Naive thymus-derived CD4-positive, alpha-beta T cell (primary cell): ENCODE data around the gene SPNS2. TPM values are rescaled to one million over a fixed set of nuclear protein-coding genes. Genes with fewer than 3 reads are reported as not detected.

Experiments used
- ATAC-seq: fragments of 150-1000 bp; cut with Tn5 transposase; 2 replicates; pipeline ENCODE4 v1.10.0; 2021; ENCODE audit warnings: mild to moderate bottlenecking, moderate library complexity
- CTCF ChIA-PET: fragments of 350-600 bp; sonication (Branson Sonifier 250); formaldehyde crosslinking; loops from one replicate; lab custom pipeline; 2021; ENCODE audit warnings: antibody characterized with exemption; lab: Charles Lee
- POLR2A ChIA-PET: fragments of 350-600 bp; sonication (Branson Sonifier 250); formaldehyde crosslinking; loops from one replicate; lab custom pipeline; 2021; ENCODE audit warnings: antibody characterized with exemption, inconsistent platforms; lab: Charles Lee
- DNase-seq, 9 donors: peaks; one replicate each; pipeline versions ENCODE4 v3.0.0 to v3.0.0-alpha.2; 2020 to 2022; ENCODE audit warnings: mixed read lengths in 1 of 9
- H3K27ac ChIP-seq: one replicate; pipeline ENCODE4 v1.7.0; 2013; ENCODE audit warnings: mild to moderate bottlenecking, low read depth, low read length, moderate library complexity
- H3K27me3 ChIP-seq, 2 donors: one replicate each; pipeline ENCODE4 v1.7.0; 2013; ENCODE audit warnings: low read length in 2 of 2, mild to moderate bottlenecking in 2 of 2, moderate library complexity in 2 of 2; ENCODE audit not compliant: control insufficient read depth in 2 of 2, insufficient read depth in 2 of 2
- H3K36me3 ChIP-seq, 3 experiments: 1 replicate in 2 of 3; 2 replicates in 1 of 3; pipeline ENCODE4 v1.7.0; 2013; ENCODE audit warnings: low read length in 3 of 3, mild to moderate bottlenecking in 3 of 3, moderate library complexity in 1 of 3; ENCODE audit not compliant: insufficient read depth in 3 of 3, control insufficient read depth in 2 of 3
- H3K4me1 ChIP-seq, 2 donors: one replicate each; pipeline ENCODE4 v1.7.0; 2013; ENCODE audit warnings: low read length in 2 of 2, mild to moderate bottlenecking in 2 of 2, moderate library complexity in 1 of 2; ENCODE audit not compliant: control insufficient read depth in 2 of 2, insufficient read depth in 2 of 2
- H3K4me3 ChIP-seq: 2 replicates; pipeline ENCODE4 v1.7.0; 2013; ENCODE audit warnings: mild to moderate bottlenecking, low read length
- H3K9me3 ChIP-seq, 3 experiments: 1 replicate in 2 of 3; 2 replicates in 1 of 3; pipeline ENCODE4 v1.7.0; 2013; ENCODE audit warnings: low read length in 3 of 3; ENCODE audit not compliant: control insufficient read depth in 2 of 3
- H3K27ac Mint-ChIP-seq, 9 donors: one replicate each; pipeline ENCODE4 v1.8.0; 2020 to 2022; ENCODE audit warnings: mixed read lengths in 9 of 9, mild to moderate bottlenecking in 8 of 9, moderate library complexity in 5 of 9, inconsistent platforms in 2 of 9
- H3K27me3 Mint-ChIP-seq, 5 donors: one replicate each; pipeline ENCODE4 v1.8.0; 2021 to 2022; ENCODE audit warnings: mixed read lengths in 5 of 5, mild to moderate bottlenecking in 1 of 5
- H3K36me3 Mint-ChIP-seq, 5 donors: one replicate each; pipeline ENCODE4 v1.8.0; 2020 to 2022; ENCODE audit warnings: mixed read lengths in 5 of 5, mild to moderate bottlenecking in 3 of 5, inconsistent platforms in 1 of 5
- H3K4me1 Mint-ChIP-seq, 7 donors: one replicate each; pipeline ENCODE4 v1.8.0; 2020 to 2022; ENCODE audit warnings: mixed read lengths in 7 of 7, mild to moderate bottlenecking in 3 of 7, inconsistent platforms in 1 of 7
- H3K4me3 Mint-ChIP-seq, 10 donors: one replicate each; pipeline ENCODE4 v1.8.0; 2020 to 2022; ENCODE audit warnings: mild to moderate bottlenecking in 10 of 10, mixed read lengths in 10 of 10, moderate library complexity in 6 of 10, inconsistent platforms in 2 of 10
- H3K9me3 Mint-ChIP-seq, 11 donors: one replicate each; pipeline ENCODE4 v1.8.0; 2020 to 2022; ENCODE audit warnings: mixed read lengths in 11 of 11, mild to moderate bottlenecking in 4 of 11, inconsistent platforms in 1 of 11, moderate library complexity in 1 of 11
- intact Hi-C, 2 donors: fragments of 100-400 bp; cut with micrococcal nuclease; formaldehyde crosslinking; loops; one replicate each; pipeline ENCODE4 v1.15.1; 2023
- polyA plus RNA-seq, 2 donors: library from polyadenylated mRNA; unstranded; fragments of 300-500 nt; fragmentation: Illumina TruSeq; gene quantifications; one replicate each; pipeline ENCODE4 v1.2.3, GENCODE V29; 2021
- total RNA-seq, 6 experiments: library from RNA in 5 of 6; stranded (reverse) in 5 of 6; gene quantifications; 1 replicate in 5 of 6; 2 replicates in 1 of 6; pipeline ENCODE4 v1.2.3 and lab custom pipeline; 2021 to 2026

SPNS2 gene
- total and polyA plus RNA-seq, 7 experiments from 2014 or later: 0.19 to 0.56 (median 0.50) TPM; not detected in 3

DNA sequence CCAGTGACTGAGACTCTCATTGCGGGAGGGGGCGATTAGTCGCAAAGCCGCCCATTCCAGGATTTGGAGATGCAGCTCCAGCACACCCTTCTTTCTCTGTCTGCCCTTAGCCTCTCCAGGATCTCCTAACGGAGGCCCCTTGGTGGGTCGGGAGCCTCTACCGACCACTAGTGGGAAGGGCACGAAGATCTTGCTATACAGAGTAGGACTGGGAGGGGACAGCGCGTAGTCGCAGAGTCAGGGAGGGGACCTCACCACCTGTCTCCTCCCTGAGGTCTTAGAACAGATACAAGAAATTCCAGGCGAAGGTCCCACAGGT is 85.1 kb downstream of the SPNS2 start:
- H3K27ac Mint-ChIP-seq: peak overlapping the region in 1 of 9 donors; percentile 33
- ChIA-PET CTCF (no interaction called here), POLR2A (no interaction called here)
- Histone ChIP-seq H3K36me3 (no peaks in the 10 kb centered on the region), H3K4me1 (no peaks in the 10 kb centered on the region), H3K4me3 (no peak overlapping the region), H3K9me3 (no peaks in the 10 kb centered on the region), H3K27me3 (peaks cover 0 to 5% of the 10 kb centered on the region in 2 donors), H3K27ac (no peak overlapping the region)
- ATAC-seq: peak; percentile 66
- intact Hi-C loops: no loop called here
- H3K9me3 Mint-ChIP-seq: peaks cover 0 to 2% (median 0%) of the 10 kb centered on the region in 11 donors
- no peaks in the 10 kb centered on the region for H3K36me3 Mint-ChIP-seq
- H3K4me3 Mint-ChIP-seq: peak overlapping the region; percentile 41 to 88 (median 80)
- H3K4me1 Mint-ChIP-seq: peaks cover 2 to 11% (median 5%) of the 10 kb centered on the region in 7 donors
- no peak for DNase-seq
- H3K27me3 Mint-ChIP-seq: peaks cover 27 to 50% (median 34%) of the 10 kb centered on the region in 5 donors

DNA sequence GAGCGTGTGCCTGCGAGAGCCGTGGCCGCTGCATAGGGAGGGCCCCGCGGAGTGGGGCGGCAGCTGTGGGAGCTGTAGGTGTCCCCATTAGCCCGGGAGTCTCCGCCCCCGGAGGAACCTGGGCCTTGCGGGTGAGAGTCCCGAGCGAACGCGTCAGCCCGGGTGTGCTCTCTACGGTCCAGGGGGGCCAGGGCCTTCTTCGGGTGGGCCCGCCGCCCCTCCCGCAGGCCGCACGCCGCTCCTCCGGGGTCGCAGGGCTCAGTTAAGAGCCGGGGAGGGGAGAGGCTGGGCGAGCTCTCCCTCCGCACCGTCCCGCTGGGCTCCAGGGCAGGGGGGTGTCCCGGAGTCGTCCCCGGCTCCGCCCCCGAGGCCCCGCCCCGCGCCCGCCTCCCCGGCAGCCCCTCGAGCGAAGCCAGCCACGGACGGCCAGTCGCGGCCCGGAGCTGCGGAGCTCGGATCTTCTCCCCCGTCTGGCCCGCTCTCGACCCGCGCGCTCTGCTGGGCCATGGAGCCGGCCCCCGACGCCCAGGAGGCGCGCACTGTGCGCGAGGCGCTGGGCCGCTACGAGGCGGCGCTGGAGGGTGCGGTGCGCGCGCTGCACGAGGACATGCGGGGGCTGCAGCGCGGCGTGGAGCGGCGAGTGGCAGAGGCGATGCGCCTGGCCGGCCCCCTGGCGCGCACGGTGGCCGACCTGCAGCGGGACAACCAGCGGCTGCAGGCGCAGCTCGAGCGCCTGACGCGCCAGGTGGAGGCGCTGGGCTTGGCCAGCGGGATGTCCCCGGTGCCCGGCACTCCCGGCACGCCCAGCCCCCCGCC is 85.6 kb downstream of the SPNS2 start, which contains the start of gene SMTNL2:
Gene SMTNL2 (plus strand): TSS at position 429 of the 816 bp plus-strand sequence. CDS start 77 bp downstream, at position 506.
- no peaks in the 10 kb centered on the region for H3K4me1 ChIP-seq
- H3K4me3 ChIP-seq: no peak within 1 kb of the TSS

DNA sequence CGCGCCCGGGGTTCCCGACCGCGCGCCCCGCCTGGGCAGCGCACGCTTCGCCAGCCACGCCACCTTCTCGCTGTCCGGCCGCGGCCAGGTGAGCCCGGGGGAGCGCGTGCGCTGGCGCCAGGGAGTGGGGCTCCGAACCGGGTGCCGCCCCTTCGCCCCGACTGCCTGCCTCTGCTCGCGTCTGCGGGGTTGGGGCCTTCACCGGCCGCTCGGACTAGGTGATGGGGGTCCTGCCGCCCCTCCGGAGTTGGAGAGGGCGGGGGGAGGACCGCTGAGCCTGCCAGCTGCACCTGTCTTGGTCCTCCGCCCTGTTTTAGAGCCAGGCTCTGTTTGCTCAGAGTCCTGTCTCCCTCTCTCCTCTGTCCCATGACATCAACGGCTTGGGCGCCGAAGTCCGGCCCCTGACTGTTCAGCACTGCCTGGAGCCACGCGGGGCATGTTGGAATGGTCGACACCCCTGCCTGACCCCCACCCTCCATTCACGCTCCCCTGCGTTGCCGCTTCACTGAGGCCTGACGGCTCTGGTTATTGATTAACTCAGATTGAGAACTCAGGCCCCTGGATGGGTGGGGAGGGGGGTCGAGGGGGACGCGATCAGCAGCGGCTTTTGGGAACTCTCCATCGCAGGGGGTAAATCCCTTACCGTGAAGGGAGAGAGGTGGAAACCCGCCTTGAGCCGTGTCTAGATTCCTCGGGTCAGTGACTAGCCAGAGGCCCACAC is 86.4 kb downstream of the SPNS2 start:
- POLR2A ChIA-PET: no interaction called here
- Histone ChIP-seq H3K27ac (no peak overlapping the region), H3K4me1 (no peaks in the 10 kb centered on the region), H3K4me3 (no peak overlapping the region), H3K36me3 (no peaks in the 10 kb centered on the region), H3K27me3 (peaks cover 0 to 5% of the 10 kb centered on the region in 2 donors), H3K9me3 (no peaks in the 10 kb centered on the region)
- Mint-ChIP-seq H3K9me3 (peaks cover 0 to 2% (median 0%) of the 10 kb centered on the region in 11 donors), H3K4me3 (peak overlapping the region in 8 of 10 donors; percentile 27 to 83 (median 52)), H3K4me1 (peaks cover 2 to 11% (median 5%) of the 10 kb centered on the region in 7 donors), H3K27me3 (peaks cover 27 to 50% (median 34%) of the 10 kb centered on the region in 5 donors), H3K27ac (no peak overlapping the region), H3K36me3 (no peaks in the 10 kb centered on the region)
- DNase-seq: no peak
- CTCF ChIA-PET: no interaction called here
- intact Hi-C loops: no loop called here
- ATAC-seq: no peak

More for the DNA sequence above, 85.6 kb downstream of the SPNS2 start, which contains the start of gene SMTNL2:
- CTCF ChIA-PET: no interaction called here
- Histone ChIP-seq H3K27me3 (peaks cover 0 to 5% of the 10 kb centered on the region in 2 donors), H3K27ac (no peak within 1 kb of the TSS), H3K36me3 (no peaks in the 10 kb centered on the region), H3K9me3 (no peaks in the 10 kb centered on the region)
- peak in 3 of 9 donors; percentile 6 to 38 (median 7) for DNase-seq
- Mint-ChIP-seq H3K27ac (peak within 1 kb of the TSS in 1 of 9 donors; percentile 33), H3K27me3 (peaks cover 27 to 50% (median 34%) of the 10 kb centered on the region in 5 donors), H3K4me3 (peak within 1 kb of the TSS; percentile 41 to 88 (median 80)), H3K9me3 (peaks cover 0 to 2% (median 0%) of the 10 kb centered on the region in 11 donors), H3K36me3 (no peaks in the 10 kb centered on the region), H3K4me1 (peaks cover 2 to 11% (median 5%) of the 10 kb centered on the region in 7 donors)
- intact Hi-C loops: no loop called here
- POLR2A ChIA-PET: no interaction called here
- ATAC-seq: peak; percentile 30

DNA sequence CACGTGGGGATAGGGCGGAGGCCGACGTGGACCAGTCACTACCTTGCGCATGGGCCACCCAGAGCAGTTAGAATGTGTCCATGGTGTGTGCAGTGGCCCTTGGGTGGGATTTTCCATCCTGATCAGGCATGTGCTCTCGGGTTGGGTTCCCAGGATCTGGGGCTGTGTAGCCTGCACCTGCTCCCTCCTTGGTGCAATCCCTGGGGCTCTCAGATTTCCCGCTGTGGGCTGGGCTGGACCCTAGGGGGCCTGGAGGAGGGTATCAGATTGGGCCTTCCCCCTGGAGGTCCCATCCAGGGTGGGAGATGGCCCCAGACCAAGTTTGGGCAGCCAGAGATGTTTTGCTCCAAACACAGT is 86.9 kb downstream of the SPNS2 start:
- Mint-ChIP-seq H3K4me3 (peak overlapping the region in 4 of 10 donors; percentile 27 to 83 (median 68)), H3K36me3 (no peaks in the 10 kb centered on the region), H3K27me3 (peaks cover 27 to 50% (median 34%) of the 10 kb centered on the region in 5 donors), H3K9me3 (peaks cover 0 to 2% (median 0%) of the 10 kb centered on the region in 11 donors), H3K4me1 (peaks cover 2 to 11% (median 5%) of the 10 kb centered on the region in 7 donors), H3K27ac (no peak overlapping the region)
- Histone ChIP-seq H3K9me3 (no peaks in the 10 kb centered on the region), H3K27ac (no peak overlapping the region), H3K4me3 (no peak overlapping the region), H3K27me3 (peaks cover 0 to 5% of the 10 kb centered on the region in 2 donors), H3K36me3 (no peaks in the 10 kb centered on the region), H3K4me1 (no peaks in the 10 kb centered on the region)
- DNase-seq: no peak
- intact Hi-C loops: no loop called here
- CTCF ChIA-PET: interaction anchor here (0.5 kb wide), 1 partner anchor 1940 kb away, joined by 4 read pairs; no protein-coding TSS in a partner anchor
- POLR2A ChIA-PET: no interaction called here
- no peak for ATAC-seq

DNA sequence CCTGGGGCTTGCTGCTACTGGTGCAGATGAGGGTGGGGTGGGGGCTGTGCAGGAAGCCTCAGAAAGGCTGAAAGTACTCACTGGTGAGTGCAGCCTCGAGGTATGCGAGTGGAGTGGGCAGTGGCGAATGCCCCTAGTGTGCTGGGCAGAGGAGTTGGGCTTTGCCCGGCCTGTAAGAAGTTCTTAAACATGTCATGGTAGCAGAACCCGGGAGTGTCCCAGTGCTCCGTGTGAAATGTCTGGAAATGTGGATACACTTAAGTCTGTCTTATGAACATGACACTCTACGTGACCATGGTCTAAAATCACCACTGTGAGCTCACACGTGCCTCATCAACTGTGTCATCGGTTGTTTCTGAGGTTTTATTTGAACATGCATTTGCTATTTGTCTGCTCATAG is 87.4 kb downstream of the SPNS2 start:
- ChIA-PET CTCF (interaction anchor here (0.5 kb wide), 1 partner anchor 1940 kb away, joined by 4 read pairs; no protein-coding TSS in a partner anchor), POLR2A (no interaction called here)
- Histone ChIP-seq H3K4me3 (no peak overlapping the region), H3K4me1 (no peaks in the 10 kb centered on the region), H3K27ac (no peak overlapping the region), H3K36me3 (no peaks in the 10 kb centered on the region), H3K27me3 (peaks cover 0 to 5% of the 10 kb centered on the region in 2 donors), H3K9me3 (no peaks in the 10 kb centered on the region)
- ATAC-seq (no peak), DNase-seq (no peak)
- Mint-ChIP-seq H3K4me1 (peaks cover 2 to 11% (median 5%) of the 10 kb centered on the region in 7 donors), H3K27ac (no peak overlapping the region), H3K27me3 (peaks cover 26 to 47% (median 34%) of the 10 kb centered on the region in 5 donors), H3K36me3 (no peaks in the 10 kb centered on the region), H3K4me3 (peak overlapping the region in 4 of 10 donors; percentile 13 to 83 (median 18)), H3K9me3 (peaks cover 0 to 1% (median 0%) of the 10 kb centered on the region in 11 donors)
- intact Hi-C loops: no loop called here

DNA sequence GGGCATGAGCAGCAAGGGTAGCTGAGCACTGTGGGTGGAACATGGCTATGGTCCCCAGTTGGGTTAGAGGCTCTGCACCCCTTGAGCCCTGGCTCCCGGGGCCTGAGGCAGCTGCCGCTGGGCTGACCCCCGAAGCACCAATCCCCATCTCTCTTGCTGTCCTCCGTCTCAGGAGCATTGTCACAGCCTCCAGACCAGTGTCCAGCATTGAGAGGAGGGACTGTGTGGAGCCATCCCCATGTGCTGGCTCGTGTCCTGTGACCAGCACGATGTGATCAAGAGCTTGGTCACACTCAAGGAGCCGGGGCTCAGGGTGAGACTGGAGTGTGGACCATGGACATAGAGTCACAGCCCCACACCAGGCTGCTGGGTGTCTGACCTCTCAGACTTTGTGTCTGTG is 88.5 kb downstream of the SPNS2 start:
- Histone ChIP-seq H3K27me3 (peaks cover 0 to 5% of the 10 kb centered on the region in 2 donors), H3K4me1 (no peaks in the 10 kb centered on the region), H3K9me3 (no peaks in the 10 kb centered on the region), H3K27ac (no peak overlapping the region), H3K4me3 (no peak overlapping the region), H3K36me3 (no peaks in the 10 kb centered on the region)
- Mint-ChIP-seq H3K4me1 (peaks cover 2 to 11% (median 5%) of the 10 kb centered on the region in 7 donors), H3K9me3 (peaks cover 0 to 1% (median 0%) of the 10 kb centered on the region in 11 donors), H3K27me3 (peaks cover 20 to 38% (median 34%) of the 10 kb centered on the region in 5 donors), H3K27ac (no peak overlapping the region), H3K36me3 (no peaks in the 10 kb centered on the region), H3K4me3 (no peak overlapping the region)
- intact Hi-C loops: no loop called here
- DNase-seq (no peak), ATAC-seq (no peak)
- ChIA-PET POLR2A (no interaction called here), CTCF (no interaction called here)
